HG02840 (cell line): ENCODE data around the gene WDR86.

Experiments
- ATAC-seq: cut with Tn5 transposase; IDR thresholded peaks from one replicate; pipeline ENCODE4 v1.9.1; 2021; ENCODE audit warnings: mild to moderate bottlenecking, moderate library complexity, moderate number of reproducible peaks; ENCODE audit not compliant: unreplicated experiment, low FRiP score

The WDR86 gene, protein sequence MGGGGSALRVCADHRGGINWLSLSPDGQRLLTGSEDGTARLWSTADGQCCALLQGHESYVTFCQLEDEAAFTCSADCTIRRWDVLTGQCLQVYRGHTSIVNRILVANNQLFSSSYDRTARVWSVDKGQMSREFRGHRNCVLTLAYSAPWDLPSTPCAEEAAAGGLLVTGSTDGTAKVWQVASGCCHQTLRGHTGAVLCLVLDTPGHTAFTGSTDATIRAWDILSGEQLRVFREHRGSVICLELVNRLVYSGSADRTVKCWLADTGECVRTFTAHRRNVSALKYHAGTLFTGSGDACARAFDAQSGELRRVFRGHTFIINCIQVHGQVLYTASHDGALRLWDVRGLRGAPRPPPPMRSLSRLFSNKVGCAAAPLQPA

DNA sequence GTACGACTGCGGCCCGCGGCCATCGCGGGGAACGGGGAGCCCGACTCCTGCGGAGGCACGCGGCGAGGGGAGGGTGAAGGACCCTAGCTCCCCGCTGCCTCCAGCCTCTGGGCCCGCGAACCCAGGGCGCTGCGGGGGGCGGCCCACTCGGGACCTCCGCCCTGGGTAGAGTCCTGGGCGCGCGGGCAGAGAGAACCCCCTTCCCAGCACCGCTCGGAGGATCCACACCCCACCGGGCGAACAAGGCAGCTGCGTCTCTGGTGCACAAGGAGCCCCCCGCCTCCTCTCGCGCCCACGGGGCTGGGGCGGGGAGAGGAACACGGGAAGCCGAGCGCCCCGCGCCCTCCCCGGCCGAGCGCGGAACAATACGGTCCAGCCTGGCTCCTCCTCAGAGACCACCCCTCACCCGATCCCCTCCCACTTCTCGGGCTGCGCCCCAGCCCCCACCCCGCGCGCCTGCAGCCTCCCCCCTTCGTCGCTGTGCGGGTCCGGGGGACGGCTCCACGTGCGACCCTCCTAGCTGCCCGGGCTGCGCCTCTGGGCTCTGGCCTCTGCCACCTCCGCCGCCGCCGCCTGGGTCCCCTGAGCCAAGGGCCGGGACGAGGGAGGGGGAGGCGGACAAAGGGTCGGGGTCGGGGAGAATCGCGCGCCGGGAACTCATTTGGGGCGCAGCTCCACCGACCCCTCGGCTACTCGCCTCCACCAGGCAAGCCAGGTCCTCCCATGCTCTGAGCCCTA, at the start of gene WDR86:
Gene WDR86, minus strand, starts transcription at position 372 of the 738 bp plus-strand sequence. CDS start 449 bp downstream, outside the sequence.
- ATAC-seq, result no peak

DNA sequence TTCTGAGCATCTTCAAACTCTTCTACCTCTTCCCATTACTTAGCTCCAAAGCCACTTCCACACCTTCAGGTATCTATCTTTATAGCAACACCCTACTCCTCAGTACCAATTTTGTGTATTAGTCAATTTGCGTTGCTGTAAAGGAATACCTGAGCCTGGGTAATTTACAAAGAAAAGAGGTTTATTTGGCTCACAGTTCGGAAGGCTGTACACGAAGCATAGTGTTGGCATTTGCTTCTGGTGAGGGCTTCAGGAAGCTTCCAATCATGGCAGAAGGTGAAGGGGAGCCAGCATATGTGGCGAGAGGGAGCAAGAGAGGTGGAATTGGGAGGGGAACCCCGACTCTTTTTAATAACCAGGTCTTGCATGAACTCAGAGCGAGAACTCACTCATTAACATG, 47.7 kb upstream of the WDR86 start:
- no peak for ATAC-seq

DNA sequence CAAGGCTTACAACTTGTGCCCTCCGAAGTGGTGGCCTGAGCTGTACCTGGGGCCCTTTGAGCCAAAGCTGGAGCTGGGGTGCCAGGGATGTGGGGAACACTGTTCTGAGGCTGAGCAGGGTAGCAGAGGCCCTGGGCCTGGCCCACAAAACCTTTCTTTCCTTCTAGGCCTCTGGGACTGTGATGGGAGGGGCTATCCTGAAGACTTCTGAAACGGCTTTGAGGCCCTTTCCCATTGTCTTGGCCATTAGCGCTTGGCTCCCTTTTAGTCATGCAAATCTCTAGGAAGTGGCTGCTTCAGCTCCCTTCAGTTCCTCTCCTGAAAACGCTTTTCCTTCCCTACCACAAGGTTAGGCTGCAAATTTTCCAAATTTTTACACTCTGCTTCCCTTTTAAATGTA, 46.9 kb upstream of the WDR86 start:
- no peak for ATAC-seq

DNA sequence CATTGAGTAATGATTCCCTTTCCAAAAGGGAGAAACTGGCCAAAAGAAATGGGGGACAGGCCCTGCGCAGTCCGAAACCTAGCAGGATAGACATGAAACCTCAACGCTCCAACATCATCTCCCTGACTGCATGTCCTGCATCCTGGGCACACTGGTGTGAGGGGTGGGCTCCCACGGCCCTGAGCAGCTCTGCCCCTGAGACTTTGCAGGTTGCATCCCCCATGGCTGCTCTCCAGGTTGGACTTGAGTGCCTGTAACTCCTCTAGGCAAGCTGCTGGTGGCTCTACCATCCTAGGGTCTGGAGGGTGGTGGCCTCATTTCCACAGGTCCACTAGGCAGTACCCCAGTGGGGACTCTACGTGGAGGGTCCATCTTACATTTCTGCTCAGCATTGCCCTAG, 46.4 kb upstream of the WDR86 start:
- ATAC-seq, result no peak

DNA sequence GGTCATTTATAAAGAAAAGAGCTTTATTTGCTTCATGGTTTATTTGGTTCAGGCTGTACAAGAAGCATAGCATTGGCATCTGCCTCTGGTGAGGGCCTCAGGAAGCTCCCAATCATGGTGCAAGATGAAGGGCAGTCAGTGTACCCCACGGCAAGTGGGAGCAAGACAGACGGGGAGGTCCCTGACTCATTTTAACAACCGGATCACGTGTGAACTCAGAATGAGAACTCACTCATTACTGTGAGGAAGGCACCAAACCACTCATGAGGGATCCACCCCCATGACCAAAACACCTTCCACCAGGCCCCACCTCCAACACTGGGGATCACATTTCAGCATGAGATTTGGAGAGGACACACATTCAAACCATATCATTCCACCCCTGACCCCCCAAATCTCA, 45.9 kb upstream of the WDR86 start:
- ATAC-seq, result no peak

DNA sequence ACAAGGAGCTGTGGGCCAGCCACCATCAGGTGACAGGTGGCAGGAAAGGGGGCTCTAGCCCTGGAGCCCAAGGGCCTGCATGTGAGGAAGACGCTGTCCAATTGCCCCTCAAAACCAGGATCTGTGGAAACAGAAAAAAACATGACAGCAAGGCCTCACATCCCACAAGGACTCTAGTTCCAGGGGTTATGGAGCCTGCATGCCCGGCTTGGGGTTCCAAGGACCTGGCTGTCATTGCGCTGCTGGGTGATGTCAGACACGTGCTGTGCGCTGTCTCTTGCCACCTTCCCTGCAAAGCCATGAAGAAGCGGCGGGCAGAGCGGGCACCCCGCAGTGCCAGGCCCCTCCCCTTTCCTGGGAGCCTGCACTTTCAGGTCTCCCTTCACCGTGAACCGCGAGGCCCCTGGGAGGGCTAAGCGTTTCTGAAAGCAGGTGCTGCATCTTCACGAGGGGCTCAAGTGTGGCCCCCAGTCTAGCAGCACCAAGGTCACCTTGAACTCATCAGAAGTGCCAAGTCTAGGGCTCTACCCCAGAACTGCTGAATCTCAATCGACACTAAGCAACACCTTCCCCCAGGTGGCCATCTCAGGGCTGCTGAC, 45.2 kb upstream of the WDR86 start:
- ATAC-seq, result no peak

DNA sequence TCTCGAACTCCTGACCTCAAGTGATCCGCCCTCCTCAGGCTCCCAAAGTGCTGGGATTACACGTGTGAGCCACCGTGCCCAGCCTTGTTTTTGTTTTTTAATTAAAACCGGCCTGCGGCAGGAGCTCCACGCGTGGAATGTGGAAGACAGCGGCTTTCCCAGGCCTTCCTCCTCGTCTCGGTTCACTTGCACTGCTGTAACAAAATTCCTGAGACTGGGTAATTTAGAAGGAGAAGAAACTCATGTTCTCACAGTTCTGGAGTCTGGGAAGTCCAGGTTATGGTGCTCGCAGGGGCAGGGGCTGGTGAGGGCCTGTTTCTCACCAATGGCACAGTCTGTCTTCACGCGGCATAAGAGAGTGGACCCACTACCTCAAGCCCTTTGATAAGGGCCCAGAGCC, 44.5 kb upstream of the WDR86 start:
- ATAC-seq, result no peak

DNA sequence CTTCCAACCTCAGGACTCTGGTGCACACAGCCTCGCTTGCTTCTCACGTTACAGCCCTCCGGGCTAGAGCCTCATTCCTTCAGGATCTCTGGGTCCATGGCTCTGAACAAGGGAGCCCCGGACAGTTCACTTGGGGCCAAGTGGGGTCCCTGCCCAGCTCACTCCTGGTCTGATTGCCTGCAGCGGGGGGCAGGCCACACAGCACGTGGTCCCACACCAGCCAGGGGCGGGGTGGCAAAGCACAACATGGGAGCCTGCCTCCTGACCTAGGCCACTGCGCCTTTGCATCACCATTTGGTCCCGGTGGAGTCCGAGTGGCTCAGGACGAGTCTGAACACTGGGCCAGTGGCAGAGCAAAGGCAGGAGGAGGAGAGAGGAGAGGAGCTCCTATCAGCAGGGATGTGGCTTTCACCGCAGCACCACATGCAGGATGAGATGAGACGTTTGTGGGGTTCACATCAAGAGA, 43.5 kb upstream of the WDR86 start:
- ATAC-seq, result no peak

DNA sequence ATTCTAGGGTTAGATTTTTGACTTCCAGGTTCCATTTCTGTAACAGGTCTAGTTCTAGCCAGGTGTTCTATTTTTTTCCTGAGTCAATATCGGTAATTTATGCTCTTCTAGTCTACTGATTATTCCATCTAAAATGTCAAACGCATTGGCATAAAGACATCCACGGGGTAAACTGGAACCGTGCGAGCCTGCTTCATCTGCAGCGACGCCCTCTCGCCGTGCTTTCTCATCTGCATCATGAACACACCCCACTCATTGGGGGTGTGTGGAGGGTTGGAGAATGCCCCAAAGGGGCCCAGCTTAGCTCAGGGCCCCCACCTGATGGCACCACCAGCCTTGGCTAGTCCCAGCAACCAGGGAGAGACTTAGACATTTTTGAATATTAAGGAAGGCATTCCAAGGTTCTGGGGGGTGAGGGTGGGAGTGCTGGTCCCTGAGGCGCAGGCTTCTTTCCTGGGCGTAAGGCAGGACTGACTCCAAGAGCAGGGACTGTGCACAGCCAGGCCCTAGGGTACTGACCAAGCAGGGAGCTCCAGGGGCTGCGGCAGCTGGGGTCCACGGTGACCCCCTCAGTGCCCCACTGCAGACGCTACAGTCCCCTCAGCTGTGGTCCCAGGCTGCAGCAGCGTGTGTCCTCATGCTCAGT, 43.0 kb upstream of the WDR86 start:
- no peak for ATAC-seq

DNA sequence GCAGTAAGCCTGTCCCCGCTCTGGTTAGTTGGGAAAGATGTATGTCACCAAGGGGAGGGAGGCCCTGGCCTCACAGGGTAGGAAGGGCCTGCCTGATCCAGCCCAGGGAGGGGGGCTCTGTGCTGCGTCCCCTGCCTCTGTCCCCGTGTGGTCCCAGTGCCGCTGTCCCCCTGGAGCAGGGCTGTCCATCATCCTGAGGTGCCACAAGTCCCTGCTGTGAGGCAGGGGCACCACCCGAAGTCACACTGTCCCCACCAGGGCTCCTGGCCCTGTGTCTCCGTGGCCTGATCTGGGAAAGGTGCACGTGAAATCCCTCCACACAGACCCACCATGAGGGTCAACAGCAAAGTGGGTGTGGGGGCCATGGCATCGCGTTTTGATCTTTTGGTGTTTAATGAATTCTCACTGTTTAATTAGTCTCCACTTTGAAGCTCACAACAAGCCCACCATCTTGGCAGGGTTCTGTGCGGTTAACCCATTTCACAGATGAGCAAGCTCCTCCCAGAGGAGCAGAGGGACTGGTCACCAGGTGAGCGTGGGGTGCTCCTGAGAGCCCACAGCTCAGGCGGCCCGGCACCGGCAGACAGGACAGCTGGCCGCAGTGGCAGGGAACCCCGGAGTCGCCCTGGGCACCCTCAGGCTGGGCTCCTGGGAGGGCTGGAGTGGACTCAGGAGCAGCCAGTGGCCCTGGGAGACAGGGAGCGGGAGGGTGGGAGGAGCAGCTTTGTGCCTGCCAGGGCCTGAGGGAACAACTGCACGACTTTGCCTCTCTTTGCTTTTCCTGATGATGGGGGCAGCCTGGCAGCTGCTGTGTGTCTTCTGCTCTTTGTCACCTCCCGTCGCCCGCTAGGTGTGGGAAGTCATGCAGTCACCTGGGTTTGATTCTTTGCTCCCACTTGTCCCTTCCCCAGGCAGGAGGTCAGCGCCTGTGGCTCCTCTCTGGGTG, 42.1 kb upstream of the WDR86 start:
- ATAC-seq, result no peak

DNA sequence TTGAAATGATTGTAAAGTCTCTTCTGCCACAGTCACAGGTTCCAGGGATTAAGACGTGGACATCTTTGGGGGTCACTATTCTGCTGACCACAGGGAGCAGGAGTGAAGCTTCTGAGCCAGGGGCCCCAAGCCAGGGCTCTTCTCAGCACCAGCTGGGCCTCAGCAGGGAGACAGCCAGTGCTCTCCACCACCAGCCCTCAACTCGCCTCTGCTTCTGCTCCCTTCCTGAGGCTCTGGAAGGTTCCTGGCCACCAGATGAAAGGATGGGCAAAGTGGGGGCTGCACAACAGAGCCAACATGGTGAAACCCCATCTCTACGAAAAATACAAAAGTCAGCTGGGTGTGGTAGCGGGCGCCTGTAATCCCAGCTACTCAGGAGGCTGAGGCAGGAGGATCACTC, 41.3 kb upstream of the WDR86 start:
- ATAC-seq, result no peak

DNA sequence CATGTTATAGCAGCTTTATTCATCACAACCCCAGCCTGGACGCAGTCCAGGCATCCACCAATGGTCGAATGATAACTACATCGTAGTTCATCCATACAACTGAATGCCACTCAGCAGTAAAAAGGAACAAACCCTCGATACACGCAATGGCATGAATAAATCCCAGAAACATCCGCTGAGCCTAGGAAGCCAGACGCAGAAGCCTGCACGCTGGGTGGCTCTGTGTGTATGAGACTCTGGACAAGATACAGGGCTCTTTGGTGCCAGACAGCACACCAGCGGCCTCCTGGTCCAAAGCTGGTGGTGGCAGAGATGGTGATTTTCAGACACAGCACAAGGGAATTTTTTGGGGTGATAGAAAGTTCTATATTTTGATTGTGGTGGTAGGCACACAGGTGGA, 40.2 kb upstream of the WDR86 start:
- no peak for ATAC-seq

DNA sequence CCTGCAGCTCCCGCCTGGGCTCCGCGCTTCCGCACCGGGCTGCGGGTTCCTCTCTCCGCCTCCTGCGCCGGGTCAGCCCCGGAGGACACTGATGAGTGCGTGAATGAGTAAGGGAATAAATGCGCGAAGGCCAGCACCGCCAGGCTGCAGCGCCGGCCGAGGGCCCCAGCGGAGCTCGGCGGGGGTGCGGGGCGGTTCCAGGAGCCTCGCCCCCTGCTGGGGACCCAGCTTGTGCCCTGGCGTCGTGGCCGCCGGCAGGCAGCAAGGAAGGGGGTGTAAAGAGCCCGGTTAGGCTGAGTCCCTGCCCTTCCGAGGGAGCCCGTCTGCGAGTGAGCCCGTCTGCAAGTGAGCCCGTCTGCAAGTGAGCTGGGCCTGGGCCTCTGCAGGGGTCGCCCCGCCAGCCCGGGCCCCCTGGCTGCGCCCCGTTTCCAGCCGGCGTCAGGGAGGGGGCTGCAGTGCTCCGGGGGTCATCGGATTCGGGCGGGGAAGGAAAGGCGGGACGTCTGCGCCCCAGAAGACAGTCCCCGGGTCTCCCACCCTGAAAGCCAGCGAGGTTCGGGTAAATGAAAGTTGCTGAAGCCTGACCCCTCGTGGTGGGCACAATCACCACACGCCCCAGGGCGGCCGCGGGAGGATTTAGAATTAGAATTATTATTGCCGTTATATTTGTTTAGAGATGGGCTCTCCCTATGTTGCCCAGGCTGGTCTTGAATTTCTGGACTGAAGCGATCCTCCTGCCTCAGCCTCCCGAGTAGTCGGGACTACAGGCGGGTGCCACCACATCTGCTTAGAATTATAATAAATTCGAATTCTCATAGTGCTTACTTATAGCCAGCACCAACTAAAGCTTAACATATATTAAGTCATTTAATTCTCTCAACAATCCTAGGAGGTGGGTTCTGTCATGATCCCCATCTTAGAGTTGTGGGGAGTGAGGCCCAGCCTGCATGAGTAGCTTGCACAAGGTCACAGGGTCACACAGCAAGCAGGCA, 38.7 kb upstream of the WDR86 start:
- no peak for ATAC-seq

DNA sequence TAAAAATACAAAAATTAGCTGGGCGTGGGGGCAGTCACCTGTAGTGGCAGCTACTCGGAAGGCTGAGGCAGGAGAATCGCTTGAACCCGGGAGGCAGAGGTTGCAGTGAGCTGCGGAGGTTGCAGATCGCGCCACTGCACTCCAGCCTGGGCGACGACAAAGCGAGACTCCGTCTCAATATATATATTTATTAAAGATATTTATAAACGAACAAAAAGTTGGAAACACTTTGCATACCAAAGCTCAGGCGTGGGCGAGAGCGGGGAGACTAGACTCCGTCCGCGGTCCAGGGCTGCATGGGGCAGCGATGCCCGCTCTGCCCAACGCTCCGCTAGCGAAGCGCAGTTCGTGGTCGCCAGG, 38.0 kb upstream of the WDR86 start:
- no peak for ATAC-seq

DNA sequence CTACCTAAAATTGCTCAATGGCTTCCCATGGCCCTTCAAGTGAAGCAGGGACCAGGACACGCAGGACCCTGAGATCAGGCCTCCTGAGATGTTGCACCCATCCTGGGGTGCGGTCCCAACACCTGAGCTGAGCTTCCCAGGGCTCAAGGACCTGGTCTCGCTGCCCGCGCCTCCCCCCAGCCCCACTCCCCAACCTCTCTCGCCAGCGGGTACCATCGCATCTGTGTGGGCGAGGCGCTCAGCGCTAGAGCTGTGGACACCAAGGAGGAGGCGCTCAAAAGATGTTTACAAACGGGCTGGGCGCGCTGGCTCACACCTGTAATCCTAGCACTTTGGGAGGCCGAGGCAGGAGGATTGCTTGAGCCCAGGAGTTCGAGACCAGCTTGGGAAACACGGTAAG, 37.5 kb upstream of the WDR86 start:
- no peak for ATAC-seq

DNA sequence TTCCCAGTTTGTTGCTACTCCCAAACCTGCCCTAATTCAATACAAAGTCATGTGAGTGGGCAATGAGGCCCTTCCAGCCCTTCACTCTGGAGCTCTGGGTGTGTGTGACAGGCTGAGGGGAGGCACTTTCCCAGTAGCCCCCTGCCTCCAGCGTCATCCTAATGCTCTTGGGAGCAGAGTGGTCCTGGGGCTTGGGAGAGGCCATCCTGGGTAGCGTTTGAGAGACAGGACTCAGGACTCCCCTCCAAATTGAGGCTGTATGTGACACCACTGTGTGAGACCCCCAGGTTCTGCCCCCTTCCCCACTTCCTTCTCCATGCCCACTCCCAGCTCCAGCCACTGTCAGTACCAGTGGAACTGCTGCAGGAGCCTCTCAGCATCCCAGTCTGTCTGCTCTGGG, 36.6 kb upstream of the WDR86 start:
- ATAC-seq, result no peak

DNA sequence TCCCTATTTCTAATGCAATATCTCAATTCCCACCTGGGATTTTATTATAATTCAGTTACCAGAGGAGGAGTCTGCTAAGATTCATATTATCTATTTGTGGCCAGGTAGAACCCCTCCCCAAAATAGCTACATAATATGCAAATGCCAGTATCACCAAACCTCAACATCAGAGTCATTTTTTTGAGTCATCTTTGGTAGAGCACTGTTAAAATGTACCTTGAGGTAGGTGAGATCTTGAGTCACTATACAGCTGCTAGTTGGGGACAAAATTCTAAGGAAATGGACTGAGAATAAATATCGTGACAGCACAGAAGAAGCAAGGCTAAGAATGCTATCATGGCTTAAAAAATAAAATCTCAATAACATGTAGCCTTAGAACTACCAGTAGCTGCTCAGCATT, 34.8 kb upstream of the WDR86 start:
- ATAC-seq, result no peak

DNA sequence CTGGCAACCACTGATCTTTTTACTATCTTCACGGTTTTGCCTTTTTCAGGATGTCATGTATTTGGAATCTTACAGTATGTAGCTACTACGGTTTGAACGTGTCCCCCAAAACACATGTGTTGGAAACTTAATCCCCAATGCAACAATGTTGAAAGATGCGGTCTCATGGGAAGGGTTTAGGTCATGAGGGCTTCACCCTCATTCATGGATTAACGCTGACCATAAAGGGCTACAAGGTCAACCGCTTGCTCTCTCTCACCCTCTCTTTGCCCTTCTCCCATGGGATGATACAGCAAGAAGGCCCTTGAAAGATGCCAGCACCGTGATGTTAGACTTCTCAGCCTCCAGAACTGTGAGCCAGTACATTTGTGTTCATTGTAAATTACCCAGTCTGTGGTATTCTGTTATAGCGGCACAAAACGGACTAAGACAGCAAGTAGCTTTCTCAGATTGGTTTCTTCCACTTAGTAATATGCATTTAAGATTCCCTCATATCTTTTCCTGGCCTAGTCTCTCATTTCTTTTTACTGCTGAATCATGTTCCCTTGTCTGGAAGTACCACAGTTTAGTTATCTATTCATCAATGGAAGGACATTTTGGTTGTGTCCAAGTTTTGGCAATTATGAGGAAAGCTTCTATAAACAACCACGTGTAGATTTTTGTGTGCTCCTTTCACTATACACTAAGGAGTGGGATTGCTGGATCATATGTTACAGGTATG, 33.1 kb upstream of the WDR86 start:
- ATAC-seq, result no peak
